ENCODE results near the gene CPA1.
"Not testable (repeated sequence)": the region's sequence is repeated elsewhere in the genome, so short reads cannot be mapped to it uniquely, and the experiment has no call there.

CPA1 gene

DNA sequence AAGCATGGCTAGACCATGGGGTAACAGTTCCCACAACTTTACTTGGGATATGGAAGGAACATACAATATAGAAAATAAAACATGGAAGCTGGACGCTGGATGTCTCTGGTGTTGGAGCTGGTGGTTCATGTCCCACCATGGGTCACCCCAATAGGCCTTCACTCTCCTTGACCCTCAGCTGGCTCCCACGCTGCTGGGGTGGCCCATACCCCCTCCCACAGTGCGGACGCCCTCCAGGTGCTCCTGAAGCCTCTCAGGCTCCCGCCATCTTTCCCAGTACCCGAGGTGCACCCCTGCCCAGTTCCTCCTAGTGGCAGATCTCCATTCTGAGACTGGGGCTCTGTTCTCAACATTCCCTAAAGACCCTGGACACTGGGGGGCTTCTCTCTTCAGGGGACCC, 5.8 kb upstream of the CPA1 start:
- DNase-seq (ENCODE audit: low read depth), result no peak

DNA sequence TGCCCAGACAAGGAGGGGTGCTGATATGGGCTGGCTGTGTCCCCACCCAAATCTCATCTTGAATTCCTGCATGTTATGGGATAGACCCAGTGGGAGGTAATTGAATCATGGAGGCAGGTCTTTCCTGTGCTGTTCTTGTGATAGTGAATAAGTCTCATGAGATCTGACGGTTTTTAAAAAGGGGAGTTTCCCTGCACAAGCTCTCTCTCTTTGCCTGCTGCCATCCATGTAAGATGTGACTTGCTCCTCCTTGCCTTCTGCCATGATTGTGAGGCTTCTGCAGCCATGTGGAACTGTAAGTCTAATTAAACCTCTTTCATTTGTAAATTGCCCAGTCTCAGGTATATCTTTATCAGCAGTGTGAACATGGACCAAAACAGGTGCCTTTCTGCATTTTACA, 3.8 kb upstream of the CPA1 start:
- not testable (repeated sequence) for DNase-seq (ENCODE audit: low read depth)

DNA sequence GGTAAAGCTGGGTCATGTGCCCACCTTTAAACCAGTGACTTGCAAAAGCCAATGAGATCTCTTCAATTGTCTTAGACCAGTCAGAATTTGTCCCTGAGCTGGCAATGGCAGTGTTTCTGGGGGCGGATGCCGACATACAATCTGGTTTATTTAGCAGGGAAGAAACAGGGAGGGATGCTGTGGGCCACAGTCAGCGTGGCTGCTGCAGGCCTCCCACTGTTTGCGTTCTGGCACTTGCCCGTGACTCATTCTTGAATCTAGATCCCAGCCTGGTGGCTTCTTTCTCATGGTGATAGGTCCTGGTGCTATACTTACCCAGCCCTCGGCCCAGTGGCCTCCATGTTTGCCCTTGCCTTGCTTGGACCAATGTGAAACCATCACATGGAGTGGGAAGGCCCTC, 3.1 kb upstream of the CPA1 start:
- no peak for DNase-seq (ENCODE audit: low read depth)

DNA sequence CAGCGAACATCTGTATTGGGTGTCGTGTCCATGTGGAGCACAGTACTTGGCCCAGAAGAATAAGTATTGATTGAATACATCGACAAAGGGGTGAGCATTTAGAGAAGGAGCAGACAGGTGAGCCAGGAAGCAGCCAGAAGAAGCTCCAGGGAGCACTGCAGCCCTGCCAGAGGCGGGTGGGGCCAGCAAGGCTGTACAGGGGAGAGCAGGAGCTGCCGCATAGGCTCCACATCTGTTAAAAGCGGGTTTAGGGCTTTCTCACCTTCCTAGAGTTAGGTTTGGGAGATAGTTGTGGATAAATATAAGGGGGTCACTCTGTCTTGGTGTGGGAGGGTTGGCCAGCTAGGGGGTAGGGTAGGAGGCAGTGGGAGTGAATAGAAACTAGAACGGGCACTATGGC, 1.3 kb upstream of the CPA1 start:
- DNase-seq (ENCODE audit: low read depth), result no peak

- DNase-seq (ENCODE audit: low read depth), result no peak
These were observed 768 bp upstream of the CPA1 start for GRCh38 chr7:130379532-130379920.

DNA sequence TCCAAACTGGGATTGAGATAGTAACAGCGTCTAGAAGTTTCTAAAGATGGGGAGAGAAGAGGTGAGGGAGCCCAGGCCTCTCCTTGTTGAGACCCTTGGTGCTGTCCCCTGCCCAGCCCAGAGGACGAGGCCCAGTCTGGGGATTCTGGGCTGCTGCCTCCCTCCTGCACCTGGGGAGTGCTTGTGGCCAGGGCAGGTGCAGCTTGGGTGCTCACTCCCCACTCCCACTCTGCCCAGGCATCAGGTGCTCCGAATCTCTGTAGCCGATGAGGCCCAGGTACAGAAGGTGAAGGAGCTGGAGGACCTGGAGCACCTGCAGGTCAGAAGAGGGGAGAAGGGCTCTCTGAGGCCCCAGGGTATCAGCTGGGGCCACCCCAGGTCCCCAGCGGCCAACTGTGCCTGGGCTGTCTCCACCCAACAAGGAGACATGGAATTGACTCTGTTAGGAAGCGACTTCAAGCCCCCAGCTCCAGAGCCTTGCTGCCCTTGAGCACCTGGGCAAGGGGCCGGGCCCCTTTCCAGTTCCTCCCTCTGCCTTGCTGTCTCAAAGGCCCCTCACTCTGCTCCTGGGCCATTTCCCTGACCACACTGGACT, 664 bp downstream of the CPA1 start:
- no peak for DNase-seq (ENCODE audit: low read depth)

- DNase-seq (ENCODE audit: low read depth), result no peak
These were observed 1.4 kb downstream of the CPA1 start for GRCh38 chr7:130381468-130382312.

- DNase-seq (ENCODE audit: low read depth), result no peak
These were observed 3.1 kb downstream of the CPA1 start for GRCh38 chr7:130383187-130383980.

- no peak for DNase-seq (ENCODE audit: low read depth)
These were observed 4.1 kb downstream of the CPA1 start for GRCh38 chr7:130384371-130384801.

DNA sequence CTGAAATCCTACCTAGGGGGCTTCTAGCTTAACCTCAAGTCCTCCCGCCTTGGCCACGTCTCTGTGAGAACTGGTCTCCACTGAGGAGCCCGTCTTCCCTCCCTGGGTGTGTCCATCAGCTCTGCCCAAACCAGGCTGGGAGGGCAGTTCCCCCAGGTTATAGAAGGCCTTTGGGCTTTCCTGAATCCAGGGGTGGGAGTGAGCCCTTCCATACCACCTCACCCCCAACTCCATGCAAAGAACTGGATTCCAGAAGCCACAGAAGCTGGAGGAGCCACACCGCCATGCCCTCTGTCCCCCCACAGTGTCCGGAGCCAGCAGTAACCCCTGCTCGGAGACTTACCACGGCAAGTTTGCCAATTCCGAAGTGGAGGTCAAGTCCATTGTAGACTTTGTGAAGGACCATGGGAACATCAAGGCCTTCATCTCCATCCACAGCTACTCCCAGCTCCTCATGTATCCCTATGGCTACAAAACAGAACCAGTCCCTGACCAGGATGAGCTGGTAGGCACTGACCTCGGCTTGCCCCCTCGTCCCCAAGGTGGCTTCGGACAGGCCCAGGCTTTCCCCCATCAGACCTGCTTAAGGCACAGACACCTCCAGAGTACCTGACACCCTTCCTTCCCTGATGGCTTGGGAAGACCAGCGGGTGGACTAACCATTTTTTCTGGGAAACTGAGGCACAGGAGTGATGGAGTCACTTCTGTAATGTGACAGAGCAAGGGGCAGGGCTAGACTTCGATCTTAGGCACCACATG, 4.7 kb downstream of the CPA1 start:
- DNase-seq (ENCODE audit: low read depth), result no peak

DNA sequence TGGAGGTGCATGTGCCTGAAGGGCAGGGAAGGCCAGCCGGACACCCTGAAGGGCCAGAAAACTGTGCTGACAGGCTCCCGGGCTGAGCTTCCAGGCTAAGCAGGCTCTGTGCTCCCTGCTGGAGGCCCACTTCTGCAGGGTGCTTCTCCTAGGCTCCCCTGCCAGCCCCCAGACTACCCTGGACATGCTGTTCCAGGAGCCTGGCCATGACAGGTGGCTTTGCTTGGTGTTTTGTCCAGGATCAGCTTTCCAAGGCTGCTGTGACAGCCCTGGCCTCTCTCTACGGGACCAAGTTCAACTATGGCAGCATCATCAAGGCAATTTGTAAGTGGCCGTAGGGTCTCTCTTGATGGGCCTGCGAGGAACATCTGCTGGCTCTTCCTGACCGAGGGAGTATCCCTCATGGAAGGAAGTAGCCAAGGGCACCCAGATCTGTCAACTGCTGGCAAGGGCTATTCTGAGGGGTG, 5.3 kb downstream of the CPA1 start:
- no peak for DNase-seq (ENCODE audit: low read depth)

- no peak for DNase-seq (ENCODE audit: low read depth)
These were observed 6.6 kb downstream of the CPA1 start for GRCh38 chr7:130386876-130387275.

DNA sequence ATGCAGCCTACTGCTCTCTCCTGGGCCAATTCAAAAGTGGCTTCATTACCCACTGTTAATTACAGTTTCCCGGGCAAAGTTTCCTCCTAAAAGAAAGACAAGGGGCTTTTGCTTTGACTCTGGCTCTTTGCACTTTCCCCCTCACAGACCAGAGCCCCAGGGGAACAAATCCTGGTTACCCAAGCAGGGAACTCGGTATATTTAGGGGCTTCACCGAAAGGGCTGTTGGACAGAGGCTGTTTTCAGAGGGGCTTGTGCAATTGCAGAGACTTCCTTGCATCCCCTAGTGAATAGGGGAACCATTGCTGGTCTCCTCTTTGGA, 7.0 kb downstream of the CPA1 start:
- no peak for DNase-seq (ENCODE audit: low read depth)

DNA sequence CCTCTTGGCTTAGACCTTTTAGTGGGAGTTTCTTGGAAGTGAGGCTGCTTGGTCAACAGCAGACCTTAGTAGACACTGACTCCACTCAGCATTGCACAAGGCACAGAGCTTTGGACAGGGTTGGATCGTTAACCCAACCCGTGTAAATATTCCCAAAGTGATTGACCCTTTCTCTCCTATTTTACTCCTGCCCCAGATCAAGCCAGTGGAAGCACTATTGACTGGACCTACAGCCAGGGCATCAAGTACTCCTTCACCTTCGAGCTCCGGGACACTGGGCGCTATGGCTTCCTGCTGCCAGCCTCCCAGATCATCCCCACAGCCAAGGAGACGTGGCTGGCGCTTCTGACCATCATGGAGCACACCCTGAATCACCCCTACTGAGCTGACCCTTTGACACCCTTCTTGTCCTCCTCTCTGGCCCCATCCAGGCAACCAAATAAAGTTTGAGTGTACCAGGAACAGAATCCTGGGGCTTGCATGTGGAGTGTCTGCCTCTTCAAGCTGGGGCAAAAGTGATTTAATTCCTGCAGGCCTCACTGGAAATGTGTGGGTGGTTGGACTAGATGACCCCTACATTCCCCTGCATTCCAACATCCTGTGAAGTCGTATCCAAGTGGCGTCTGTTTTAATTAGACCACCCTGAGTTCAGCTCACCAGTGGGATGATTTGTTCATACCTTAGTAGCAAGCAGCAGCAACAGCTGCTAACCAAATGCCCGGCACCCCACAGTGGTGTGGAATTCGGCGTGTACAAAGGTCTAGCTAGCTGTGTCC, 7.5 kb downstream of the CPA1 start:
- DNase-seq (ENCODE audit: low read depth), result no peak

DNA sequence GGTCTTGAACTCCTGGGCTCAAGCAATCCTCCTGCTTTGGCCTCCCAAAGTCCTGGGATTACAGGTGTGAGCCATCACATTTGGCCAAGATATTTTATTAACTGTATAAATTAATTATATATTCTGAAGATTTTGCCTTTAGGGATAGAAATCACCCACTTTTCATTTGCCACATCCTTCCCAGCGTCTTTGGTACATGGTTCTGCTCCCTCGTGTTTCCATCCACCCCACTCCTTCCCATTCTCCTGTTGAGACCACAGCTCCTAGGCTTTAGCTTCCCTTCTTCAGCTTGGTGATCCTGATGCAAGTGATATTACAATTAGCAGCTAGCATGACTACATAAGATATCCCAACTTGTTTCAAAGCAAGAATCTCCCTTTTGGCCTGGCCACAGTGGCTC, 8.4 kb downstream of the CPA1 start:
- no peak for DNase-seq (ENCODE audit: low read depth)

- no peak for DNase-seq (ENCODE audit: low read depth)
These were observed 10.2 kb downstream of the CPA1 start for GRCh38 chr7:130390486-130390885.

GRCh38 chr7:130393101-130393561, 12.8 kb downstream of the CPA1 start:
- no peak for DNase-seq (ENCODE audit: low read depth)

DNA sequence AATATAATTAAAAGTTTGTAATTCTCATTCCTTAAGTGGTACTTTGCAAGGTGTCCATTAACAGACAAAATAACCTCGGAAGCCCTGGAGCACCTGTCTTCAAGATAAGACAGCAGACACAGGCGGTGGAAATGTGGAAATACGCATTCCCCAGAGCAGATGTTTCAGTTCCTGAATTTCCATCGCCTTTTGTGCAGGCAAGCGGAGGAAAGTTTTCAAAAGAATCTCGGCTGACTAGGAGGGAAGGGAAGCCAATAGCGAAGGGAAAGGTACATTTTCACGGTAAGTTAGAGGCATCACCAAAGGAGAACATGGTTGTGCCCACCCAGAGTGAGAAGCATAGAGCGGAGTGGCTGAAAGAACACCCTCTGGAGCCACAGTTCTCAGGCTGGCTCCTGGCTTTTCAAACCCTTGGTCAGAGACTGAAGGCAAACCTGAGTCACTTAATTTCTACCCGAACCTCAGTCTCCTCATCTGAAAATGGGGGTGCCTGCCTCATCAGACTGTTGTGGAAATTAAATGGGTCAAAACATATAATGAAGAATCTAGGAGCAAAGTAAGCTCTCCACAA, 13.6 kb downstream of the CPA1 start:
- DNase-seq (ENCODE audit: low read depth), result no peak

- peak; percentile 6 for DNase-seq (ENCODE audit: low read depth)
These were observed 14.3 kb downstream of the CPA1 start for GRCh38 chr7:130394421-130395195.

DNA sequence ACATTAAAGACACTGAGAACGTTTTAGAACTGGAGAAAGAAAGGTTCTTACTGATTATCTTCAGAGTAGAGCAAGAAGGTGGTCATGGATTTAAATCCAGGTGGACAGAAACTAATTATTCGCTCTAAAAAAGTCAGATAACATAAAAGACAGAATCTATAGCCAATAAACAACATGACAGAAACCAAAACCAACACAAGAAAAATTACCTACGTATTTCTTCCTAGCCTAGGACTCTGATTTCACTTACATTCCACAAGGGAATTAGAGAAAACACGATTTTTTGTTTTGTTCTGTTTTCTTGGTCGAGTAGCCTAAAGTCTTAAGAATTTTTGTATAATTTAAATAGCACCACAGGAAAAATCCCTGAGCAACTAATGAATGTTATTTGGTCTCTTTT, 15.1 kb downstream of the CPA1 start:
- DNase-seq (ENCODE audit: low read depth), result no peak

Measured in stimulated activated CD8-positive, alpha-beta memory T cell treated with anti-CD3 and anti-CD28 coated beads, Interleukin-12 subunit alpha, Interleukin-12 subunit beta, amount 100 ng/mL, for 1 hour (primary cell).